Non-pigmented ciliary epithelial cell (primary cell): ENCODE data around the gene FDXACB1.

Experiments
- DNase-seq: peaks from one replicate; pipeline ENCODE4 v3.0.0-alpha.2; 2010; ENCODE audit warnings: low read depth

Gene FDXACB1

GRCh38 chr11:111841370-111842053 lies 37.5 kb downstream of the FDXACB1 start:
- peak; percentile 93 for DNase-seq

GRCh38 chr11:111840143-111840542 lies 38.8 kb downstream of the FDXACB1 start:
- no peak for DNase-seq

GRCh38 chr11:111838054-111838453 lies 40.9 kb downstream of the FDXACB1 start:
- no peak for DNase-seq

GRCh38 chr11:111837366-111837891 lies 41.5 kb downstream of the FDXACB1 start:
- DNase-seq, result no peak

GRCh38 chr11:111836721-111837120 lies 42.2 kb downstream of the FDXACB1 start:
- DNase-seq, result no peak

GRCh38 chr11:111836162-111836561 lies 42.8 kb downstream of the FDXACB1 start:
- no peak for DNase-seq

- DNase-seq, result no peak
Measured at GRCh38 chr11:111835665-111836064, 43.3 kb downstream of the FDXACB1 start.

GRCh38 chr11:111834432-111835163 lies 44.4 kb downstream of the FDXACB1 start:
- no peak for DNase-seq

- no peak for DNase-seq
Measured at GRCh38 chr11:111833524-111833923, 45.4 kb downstream of the FDXACB1 start.

GRCh38 chr11:111829185-111829968 lies 49.6 kb downstream of the FDXACB1 start:
- no peak for DNase-seq

GRCh38 chr11:111826322-111826950 lies 52.5 kb downstream of the FDXACB1 start:
- no peak for DNase-seq
